Loucy (cell line): ENCODE data around the gene GSE1.

Source experiments
- H2AFZ ChIP-seq: fragments of 200-600 bp; sonication (generic); 2 replicates; pipeline ENCODE4 v1.6.0; 2016; ENCODE audit warnings: antibody characterized with exemption, mild to moderate bottlenecking, low read length, moderate library complexity
- H3F3A ChIP-seq: fragments of 200-600 bp; 2 replicates; pipeline ENCODE4 v1.6.0; 2016; ENCODE audit warnings: antibody characterized with exemption, low read depth, mild to moderate bottlenecking
- H3K27me3 ChIP-seq: fragments of 200-600 bp; sonication (generic); 2 replicates; pipeline ENCODE4 v1.6.1; 2014; ENCODE audit warnings: low read length, mild to moderate bottlenecking; ENCODE audit not compliant: insufficient read depth, poor library complexity, severe bottlenecking
- H3K36me3 ChIP-seq: fragments of 200-600 bp; sonication (generic); 2 replicates; pipeline ENCODE4 v1.6.1; 2016; ENCODE audit warnings: low read length; ENCODE audit not compliant: insufficient read depth
- H3K4me1 ChIP-seq: fragments of 200-600 bp; sonication (generic); 2 replicates; pipeline ENCODE4 v1.5.1; 2014; ENCODE audit warnings: low read length, mild to moderate bottlenecking; ENCODE audit not compliant: insufficient read depth, poor library complexity, severe bottlenecking
- H3K4me2 ChIP-seq: fragments of 200-600 bp; sonication (generic); 2 replicates; pipeline ENCODE4 v1.6.0; 2014; ENCODE audit warnings: antibody characterized with exemption, low read length, low read depth, mild to moderate bottlenecking; ENCODE audit not compliant: poor library complexity, severe bottlenecking
- H3K4me3 ChIP-seq: fragments of 200-600 bp; sonication (generic); 2 replicates; pipeline ENCODE4 v1.5.1; 2014; ENCODE audit warnings: low read length, mild to moderate bottlenecking, mixed read lengths; ENCODE audit not compliant: poor library complexity, severe bottlenecking
- H3K79me2 ChIP-seq: fragments of 200-600 bp; sonication (generic); 2 replicates; pipeline ENCODE4 v1.6.1; 2014; ENCODE audit warnings: low read length; ENCODE audit not compliant: insufficient read depth
- H3K9ac ChIP-seq: fragments of 200-600 bp; sonication (generic); 2 replicates; pipeline ENCODE4 v1.6.0; 2014; ENCODE audit warnings: mild to moderate bottlenecking, low read depth, low read length, moderate library complexity; ENCODE audit not compliant: poor library complexity, severe bottlenecking
- H3K9me2 ChIP-seq: fragments of 200-600 bp; sonication (generic); replicated peaks from 2 replicates; pipeline ENCODE4 v1.6.1; 2016; ENCODE audit warnings: low read depth, low read length, mixed read lengths
- H3K9me3 ChIP-seq: fragments of 200-600 bp; sonication (generic); 2 replicates; pipeline ENCODE4 v1.6.1; 2014; ENCODE audit warnings: mild to moderate bottlenecking, antibody characterized with exemption, low read length, low read depth; ENCODE audit not compliant: insufficient read depth
- H4K20me1 ChIP-seq: fragments of 200-600 bp; sonication (generic); 2 replicates; pipeline ENCODE4 v1.6.0; 2014; ENCODE audit warnings: antibody characterized with exemption, low read length, mild to moderate bottlenecking; ENCODE audit not compliant: insufficient read depth, poor library complexity, severe bottlenecking
- CTCF ChIP-seq: fragments of 200-600 bp; sonication (generic); conservative IDR thresholded peaks from 2 replicates; pipeline ENCODE4 v1.5.1; 2014; ENCODE audit warnings: mild to moderate bottlenecking, antibody characterized with exemption, low read length
- EZH2phosphoT487 ChIP-seq: fragments of 200-600 bp; IDR thresholded peaks from 2 replicates; pipeline ENCODE4 v1.6.1; 2018; ENCODE audit warnings: antibody characterized with exemption, mild to moderate bottlenecking, moderate library complexity, borderline replicate concordance

The GSE1 gene

GRCh38 chr16:85652431-85653221, 39.5 kb downstream of the GSE1 start:
- Histone ChIP-seq H3K9me3 (no peaks in the 10 kb centered on the region), H3K36me3 (peaks cover 83% of the 10 kb centered on the region), H3K4me2 (no peak overlapping the region), H3K9me2 (no peaks in the 10 kb centered on the region), H3K79me2 (peaks cover 37% of the 10 kb centered on the region), H3K9ac (no peak overlapping the region), H3F3A (peaks cover 10% of the 10 kb centered on the region; the same call in 1 of the 2 replicates), H2AFZ (no peak overlapping the region), H4K20me1 (peaks cover 84% of the 10 kb centered on the region), H3K4me3 (no peak overlapping the region), H3K4me1 (no peaks in the 10 kb centered on the region), H3K27me3 (no peaks in the 10 kb centered on the region)
- no peak for TF ChIP-seq EZH2phosphoT487
- TF ChIP-seq CTCF = no peak

- Histone ChIP-seq H3K9me2 (no peaks in the 10 kb centered on the region), H3K4me3 (no peak overlapping the region), H3F3A (peaks cover 10% of the 10 kb centered on the region; the same call in 1 of the 2 replicates), H3K9me3 (no peaks in the 10 kb centered on the region), H3K9ac (no peak overlapping the region), H3K27me3 (no peaks in the 10 kb centered on the region), H2AFZ (no peak overlapping the region), H3K79me2 (peaks cover 29% of the 10 kb centered on the region; the same call in 1 of the 2 replicates), H3K4me1 (no peaks in the 10 kb centered on the region), H3K36me3 (peaks cover 83% of the 10 kb centered on the region), H3K4me2 (no peak overlapping the region), H4K20me1 (peaks cover 77% of the 10 kb centered on the region)
- no peak for TF ChIP-seq CTCF
- no peak for TF ChIP-seq EZH2phosphoT487
Observed at GRCh38 chr16:85653290-85653891, 40.3 kb downstream of the GSE1 start.

GRCh38 chr16:85654251-85655095, 41.4 kb downstream of the GSE1 start:
- Histone ChIP-seq H3K27me3 (no peaks in the 10 kb centered on the region), H3K9ac (no peak overlapping the region), H4K20me1 (peaks cover 73% of the 10 kb centered on the region), H3F3A (peaks cover 10% of the 10 kb centered on the region; the same call in 1 of the 2 replicates), H2AFZ (no peak overlapping the region), H3K4me1 (no peaks in the 10 kb centered on the region), H3K36me3 (peaks cover 83% of the 10 kb centered on the region), H3K9me3 (no peaks in the 10 kb centered on the region), H3K79me2 (peaks cover 20% of the 10 kb centered on the region; the same call in 1 of the 2 replicates), H3K9me2 (no peaks in the 10 kb centered on the region), H3K4me3 (no peak overlapping the region), H3K4me2 (no peak overlapping the region)
- TF ChIP-seq CTCF (no peak), EZH2phosphoT487 (no peak)
